ENCODE results near the gene CARMIL1.

CARMIL1 gene

GRCh38 chr6:25254671-25255070, 24.5 kb upstream of the CARMIL1 start:
- Histone ChIP-seq H3K27me3 (ENCODE audit: low read depth) (peaks cover 4% of the 10 kb centered on the region; the same call in 1 of the 2 replicates), H3K36me3 (replicated peaks) (no peaks in the 10 kb centered on the region), H3K4me1 (no peaks in the 10 kb centered on the region), H3K4me3 (no peak overlapping the region), H3K9me3 (no peaks in the 10 kb centered on the region)
- no peak for DNase-seq (ENCODE audit: low spot score in 2 of 2)
- in situ Hi-C loops (cut with MboI; ENCODE audit: low sequenced_read_pairs) = no loop called here

- Histone ChIP-seq H3K4me3 (no peak overlapping the region), H3K36me3 (replicated peaks) (no peaks in the 10 kb centered on the region), H3K9me3 (no peaks in the 10 kb centered on the region), H3K27me3 (ENCODE audit: low read depth) (peaks cover 4% of the 10 kb centered on the region; the same call in 1 of the 2 replicates), H3K4me1 (no peaks in the 10 kb centered on the region)
- DNase-seq (ENCODE audit: low spot score in 2 of 2) = no peak
- in situ Hi-C loops (cut with MboI; ENCODE audit: low sequenced_read_pairs) = no loop called here
Measured at GRCh38 chr6:25257686-25258348, 21.4 kb upstream of the CARMIL1 start.

DNA sequence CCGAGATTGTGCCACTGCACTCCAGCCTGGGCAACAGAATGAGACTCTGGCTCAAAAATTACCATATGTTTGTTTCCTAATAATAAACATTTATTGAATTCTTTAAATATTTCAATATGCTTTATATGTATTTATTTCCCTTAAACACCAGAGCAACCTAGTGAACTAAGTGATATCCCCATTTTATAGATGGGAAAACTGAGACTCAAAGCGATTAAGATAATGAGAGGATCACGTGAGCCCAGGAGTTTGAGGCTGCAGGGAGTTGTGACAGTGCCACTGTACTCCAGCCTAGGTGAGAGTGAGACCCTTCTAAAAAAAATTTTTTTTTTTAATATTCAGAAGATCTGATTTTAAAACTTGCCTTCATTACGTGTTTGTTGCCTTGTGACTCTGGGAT, 19.4 kb upstream of the CARMIL1 start:
- in situ Hi-C loops (cut with MboI; ENCODE audit: low sequenced_read_pairs) = no loop called here
- H3K27me3 ChIP-seq (ENCODE audit: low read depth) = no peaks in the 10 kb centered on the region
- no peaks in the 10 kb centered on the region for H3K4me1 ChIP-seq
- no peaks in the 10 kb centered on the region for H3K9me3 ChIP-seq
- DNase-seq (ENCODE audit: low spot score in 2 of 2) = no peak
- no peak overlapping the region for H3K4me3 ChIP-seq
- no peaks in the 10 kb centered on the region for H3K36me3 ChIP-seq (replicated peaks)

DNA sequence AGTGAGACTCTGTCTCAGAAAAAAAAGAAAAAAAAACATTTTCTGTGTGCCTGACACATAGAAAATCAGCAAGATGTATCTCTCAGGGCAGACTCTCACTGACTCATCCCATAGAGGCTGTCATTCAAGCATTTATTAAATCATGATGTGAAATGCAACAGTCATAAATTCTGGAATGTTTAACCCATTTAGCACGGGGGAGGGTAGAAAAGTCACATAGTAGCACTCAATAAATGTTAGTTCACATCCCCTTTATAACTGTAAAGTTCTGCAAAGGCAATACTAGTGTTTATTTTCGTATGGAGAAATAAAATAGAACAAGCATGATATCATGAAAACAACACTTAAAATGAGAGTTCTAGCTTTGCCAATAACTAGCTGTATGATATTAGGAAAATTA, 15.5 kb upstream of the CARMIL1 start:
- Histone ChIP-seq H3K36me3 (replicated peaks) (no peaks in the 10 kb centered on the region), H3K27me3 (ENCODE audit: low read depth) (no peaks in the 10 kb centered on the region), H3K9me3 (no peaks in the 10 kb centered on the region), H3K4me1 (no peaks in the 10 kb centered on the region), H3K4me3 (no peak overlapping the region)
- no peak for DNase-seq (ENCODE audit: low spot score in 2 of 2)
- in situ Hi-C loops (cut with MboI; ENCODE audit: low sequenced_read_pairs) = no loop called here

GRCh38 chr6:25266456-25267100, 12.6 kb upstream of the CARMIL1 start:
- in situ Hi-C loops (cut with MboI; ENCODE audit: low sequenced_read_pairs) = no loop called here
- Histone ChIP-seq H3K4me3 (no peak overlapping the region), H3K9me3 (no peaks in the 10 kb centered on the region)

DNA sequence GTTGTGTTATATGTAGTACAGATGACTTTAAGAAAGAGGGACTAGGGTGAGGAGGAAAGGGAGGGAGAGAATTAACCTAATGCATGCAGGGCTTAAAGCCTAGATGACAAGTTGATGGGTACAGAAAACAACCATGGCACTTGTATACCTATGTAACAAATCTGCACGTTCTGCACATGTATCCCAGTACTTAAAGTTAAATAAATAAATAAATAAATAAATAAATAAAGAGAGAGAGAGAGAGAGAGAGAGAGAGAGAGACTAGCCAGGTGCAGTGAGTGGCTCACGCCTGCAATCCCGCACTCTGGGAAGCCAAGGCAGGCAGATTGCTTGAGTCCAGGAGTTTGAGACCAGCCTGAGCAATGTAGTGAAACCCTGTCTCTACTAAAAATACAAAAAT, 11.5 kb upstream of the CARMIL1 start:
- DNase-seq (ENCODE audit: low spot score in 2 of 2) = no peak
- H3K27me3 ChIP-seq (ENCODE audit: low read depth) = no peaks in the 10 kb centered on the region
- in situ Hi-C loops (cut with MboI; ENCODE audit: low sequenced_read_pairs) = no loop called here
- H3K4me1 ChIP-seq = no peaks in the 10 kb centered on the region
- H3K36me3 ChIP-seq (replicated peaks) = no peaks in the 10 kb centered on the region
- H3K9me3 ChIP-seq = no peaks in the 10 kb centered on the region
- no peak overlapping the region for H3K4me3 ChIP-seq

More at GRCh38 chr6:25266456-25267100, 12.6 kb upstream of the CARMIL1 start:
- Histone ChIP-seq H3K27me3 (ENCODE audit: low read depth) (no peaks in the 10 kb centered on the region), H3K4me1 (no peaks in the 10 kb centered on the region), H3K36me3 (replicated peaks) (no peaks in the 10 kb centered on the region)
- no peak for DNase-seq (ENCODE audit: low spot score in 2 of 2)

DNA sequence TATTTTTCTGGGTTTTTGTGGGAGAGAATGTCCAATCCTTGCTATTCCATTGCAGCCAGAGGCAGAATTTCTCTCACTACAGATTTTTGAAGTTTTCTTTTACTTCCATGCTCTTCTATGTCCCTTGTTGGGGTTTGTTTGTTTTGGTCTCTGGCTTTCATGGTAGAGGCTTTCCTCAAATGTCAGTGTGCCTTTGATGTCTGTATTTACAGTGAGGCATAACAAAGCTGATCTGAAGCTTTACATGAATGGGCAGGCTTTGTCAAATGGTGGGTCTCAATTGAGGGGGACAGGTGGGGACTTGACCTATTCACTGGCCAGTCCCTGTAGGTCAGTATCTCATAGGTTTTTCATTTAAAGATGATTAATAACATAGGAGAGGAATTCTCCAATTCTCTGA, 8.6 kb upstream of the CARMIL1 start:
- H3K9me3 ChIP-seq = no peaks in the 10 kb centered on the region
- no peak for DNase-seq (ENCODE audit: low spot score in 2 of 2)
- H3K4me1 ChIP-seq = no peaks in the 10 kb centered on the region
- H3K36me3 ChIP-seq (replicated peaks) = no peaks in the 10 kb centered on the region
- H3K27me3 ChIP-seq (ENCODE audit: low read depth) = no peaks in the 10 kb centered on the region
- in situ Hi-C loops (cut with MboI; ENCODE audit: low sequenced_read_pairs) = loop anchor here (10.0 kb wide), 1 partner anchor 224 kb away; no protein-coding TSS in a partner anchor
- no peak overlapping the region for H3K4me3 ChIP-seq

DNA sequence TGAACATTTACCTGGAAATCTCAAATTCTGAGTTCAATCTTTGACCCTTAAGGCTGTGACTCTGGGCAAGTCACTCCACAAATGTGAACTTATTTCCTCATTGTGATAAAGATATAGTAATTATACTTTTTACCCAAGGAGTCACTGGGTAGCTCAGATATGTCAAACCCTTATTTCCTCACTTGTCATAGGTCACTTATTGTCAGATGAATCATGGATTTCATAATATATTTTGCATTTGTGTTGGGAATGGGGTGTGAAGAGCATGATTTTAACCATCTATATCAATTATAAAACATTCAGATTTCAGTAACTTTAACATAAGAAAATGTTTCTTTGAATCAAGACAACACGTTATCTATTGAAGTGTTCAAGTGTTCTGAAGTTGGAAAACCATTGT, 3.7 kb upstream of the CARMIL1 start:
- Histone ChIP-seq H3K27me3 (ENCODE audit: low read depth) (no peaks in the 10 kb centered on the region), H3K36me3 (replicated peaks) (no peaks in the 10 kb centered on the region), H3K4me1 (peaks cover 11% of the 10 kb centered on the region), H3K9me3 (no peaks in the 10 kb centered on the region), H3K4me3 (no peak overlapping the region)
- DNase-seq (ENCODE audit: low spot score in 2 of 2) = no peak
- in situ Hi-C loops (cut with MboI; ENCODE audit: low sequenced_read_pairs) = loop anchor here (10.0 kb wide), 1 partner anchor 219 kb away; no protein-coding TSS in a partner anchor

- in situ Hi-C loops (cut with MboI; ENCODE audit: low sequenced_read_pairs) = loop anchor here (10.0 kb wide), 1 partner anchor 217 kb away; no protein-coding TSS in a partner anchor
- no peaks in the 10 kb centered on the region for H3K27me3 ChIP-seq (ENCODE audit: low read depth)
- H3K9me3 ChIP-seq = no peaks in the 10 kb centered on the region
- peaks cover 14% of the 10 kb centered on the region for H3K4me1 ChIP-seq
- H3K36me3 ChIP-seq (replicated peaks) = no peaks in the 10 kb centered on the region
- no peak for DNase-seq (ENCODE audit: low spot score in 2 of 2)
- no peak overlapping the region for H3K4me3 ChIP-seq
Measured at GRCh38 chr6:25277386-25277785, 1.8 kb upstream of the CARMIL1 start.

DNA sequence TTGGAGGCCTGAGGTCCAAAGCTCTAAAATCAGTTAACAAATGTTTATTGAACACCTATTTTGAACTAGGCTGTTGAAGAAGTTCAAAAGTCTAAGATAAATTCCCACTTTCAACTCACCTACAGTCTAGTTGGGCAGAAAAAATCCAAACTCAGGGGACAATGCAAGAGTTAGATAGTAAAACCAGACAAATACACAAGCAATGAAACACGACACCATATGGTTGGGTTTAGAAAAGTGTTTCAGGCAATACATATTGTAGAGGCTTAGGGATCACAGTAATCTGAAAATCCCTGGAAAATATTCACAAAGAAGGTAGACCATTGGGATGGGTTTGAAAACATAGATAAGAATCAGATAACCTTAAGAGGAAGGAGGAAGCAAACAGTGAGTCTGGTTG, 1.3 kb upstream of the CARMIL1 start:
- in situ Hi-C loops (cut with MboI; ENCODE audit: low sequenced_read_pairs) = loop anchor here (10.0 kb wide), 1 partner anchor 217 kb away; no protein-coding TSS in a partner anchor

GRCh38 chr6:25278261-25278913, 787 bp upstream of the CARMIL1 start:
- H3K4me3 ChIP-seq = peak overlapping the region; percentile 59
- no peaks in the 10 kb centered on the region for H3K27me3 ChIP-seq (ENCODE audit: low read depth)
- peaks cover 14% of the 10 kb centered on the region for H3K4me1 ChIP-seq
- in situ Hi-C loops (cut with MboI; ENCODE audit: low sequenced_read_pairs) = loop anchor here (10.0 kb wide), 1 partner anchor 216 kb away; no protein-coding TSS in a partner anchor
- DNase-seq (ENCODE audit: low spot score in 2 of 2) = peak in 1 of 2 experiments; percentile 22
- H3K36me3 ChIP-seq (replicated peaks) = no peaks in the 10 kb centered on the region
- no peaks in the 10 kb centered on the region for H3K9me3 ChIP-seq

More for the DNA sequence above, 1.3 kb upstream of the CARMIL1 start:
- Histone ChIP-seq H3K4me3 (no peak overlapping the region), H3K36me3 (replicated peaks) (no peaks in the 10 kb centered on the region), H3K9me3 (no peaks in the 10 kb centered on the region), H3K4me1 (peaks cover 14% of the 10 kb centered on the region), H3K27me3 (ENCODE audit: low read depth) (no peaks in the 10 kb centered on the region)
- peak in 1 of 2 experiments; percentile 40 for DNase-seq (ENCODE audit: low spot score in 2 of 2)

DNA sequence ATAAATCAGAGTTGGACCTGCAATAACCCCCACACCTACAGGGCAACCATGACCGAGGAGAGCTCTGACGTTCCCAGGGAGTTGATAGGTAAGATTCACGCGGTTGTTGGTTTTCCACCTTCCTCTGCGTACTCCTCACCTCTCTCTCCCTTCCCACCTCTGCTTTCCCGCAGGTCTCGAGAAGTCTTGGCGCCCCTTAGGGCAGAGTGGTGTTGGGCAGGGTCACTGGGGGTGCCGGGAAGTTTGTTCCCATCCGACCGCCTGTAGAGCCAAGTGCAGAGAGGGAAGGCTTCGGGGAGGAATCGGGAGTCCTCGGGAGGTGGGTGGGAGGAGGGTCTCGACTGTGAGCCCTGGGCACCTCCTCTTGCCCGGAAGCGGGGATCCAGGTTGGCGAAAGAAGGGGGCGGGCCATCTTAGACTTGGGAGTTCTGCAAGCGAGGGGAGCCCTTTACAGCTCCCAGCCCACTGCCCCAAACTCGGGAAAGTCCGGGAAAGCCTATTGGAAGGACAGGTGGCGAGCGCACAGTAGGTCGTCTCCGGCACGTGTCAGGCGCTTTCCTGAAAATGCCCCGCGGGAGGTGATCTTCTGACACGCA, 672 bp downstream of the CARMIL1 start:
- in situ Hi-C loops (cut with MboI; ENCODE audit: low sequenced_read_pairs) = loop anchor here (10.0 kb wide), 1 partner anchor 215 kb away; no protein-coding TSS in a partner anchor
- peak; percentile 32 to 61 for DNase-seq (ENCODE audit: low spot score in 2 of 2)
- H3K9me3 ChIP-seq = no peaks in the 10 kb centered on the region
- H3K4me1 ChIP-seq = peaks cover 14% of the 10 kb centered on the region
- no peaks in the 10 kb centered on the region for H3K36me3 ChIP-seq (replicated peaks)
- H3K4me3 ChIP-seq = peak overlapping the region; percentile 59
- H3K27me3 ChIP-seq (ENCODE audit: low read depth) = no peaks in the 10 kb centered on the region

- H3K4me1 ChIP-seq = peaks cover 14% of the 10 kb centered on the region
- H3K27me3 ChIP-seq (ENCODE audit: low read depth) = no peaks in the 10 kb centered on the region
- in situ Hi-C loops (cut with MboI; ENCODE audit: low sequenced_read_pairs) = no loop called here
- no peaks in the 10 kb centered on the region for H3K36me3 ChIP-seq (replicated peaks)
- DNase-seq (ENCODE audit: low spot score in 2 of 2) = no peak
- no peaks in the 10 kb centered on the region for H3K9me3 ChIP-seq
- H3K4me3 ChIP-seq = peak overlapping the region; percentile 59
Measured at GRCh38 chr6:25280344-25281074, 1.3 kb downstream of the CARMIL1 start.

Measured in HAP-1 (cell line).